Mucosa of descending colon (tissue), 3 donors: ENCODE measurements around the gene PROZ. TPM values are rescaled to one million over a fixed set of nuclear protein-coding genes. Genes with fewer than 3 reads are reported as not detected.

Experiments
- ATAC-seq: fragments of 200-7000 bp; cut with Tn5 transposase; one replicate; pipeline ENCODE4 v1.9.1; 2020; ENCODE audit warnings: mild to moderate bottlenecking, moderate library complexity
- DNase-seq, 3 donors: peaks; one replicate each; pipeline ENCODE4 v3.0.0-alpha.2; 2020
- H3K36me3 ChIP-seq: fragments of 200-600 bp; one replicate; pipeline ENCODE4 v1.8.0; 2021; ENCODE audit warnings: low read depth, mild to moderate bottlenecking
- H3K4me1 ChIP-seq: fragments of 200-600 bp; one replicate; pipeline ENCODE4 v1.8.0; 2021; ENCODE audit warnings: low read depth, mild to moderate bottlenecking
- H3K4me3 ChIP-seq: fragments of 200-600 bp; one replicate; pipeline ENCODE4 v1.8.0; 2021; ENCODE audit warnings: mild to moderate bottlenecking
- H3K9me3 ChIP-seq: fragments of 200-600 bp; one replicate; pipeline ENCODE4 v1.8.0; 2021; ENCODE audit warnings: mild to moderate bottlenecking
- intact Hi-C, 2 donors: fragments of 100-400 bp; cut with DNase I in 1 of 2; cut with micrococcal nuclease in 1 of 2; formaldehyde crosslinking; loops; one replicate each; pipeline versions ENCODE4 v1.11.0 to v1.11.1; 2022; cut with DNase I, micrococcal nuclease
- total RNA-seq, 3 donors: library from RNA; stranded (reverse); fragmentation: NEBNext Ultra II Directional in 2 of 3; extraction: Animal tissue kit (Norgen Biotek cat#: 25700) in 2 of 3; gene quantifications; one replicate each; pipeline versions ENCODE4 v1.2.1 to v1.2.4, GENCODE V29; 2021 to 2023
- TF ChIP-seq, protein P1 (sequence below): fragments of 200-600 bp; IDR thresholded peaks from one replicate; pipeline ENCODE4 v1.8.0; 2022; ENCODE audit warnings: antibody characterized with exemption, mild to moderate bottlenecking
- donor health status: DM: no; HTN: no; CAD: no; lungs with moderate emphysema.
- donor health status: DM: no; HTN: no; CAD: no.
- donor health status: DM: no; HTN: yes; CAD: no.

Gene PROZ
- total RNA-seq, 3 donors from 2014 or later: not detected

DNA sequence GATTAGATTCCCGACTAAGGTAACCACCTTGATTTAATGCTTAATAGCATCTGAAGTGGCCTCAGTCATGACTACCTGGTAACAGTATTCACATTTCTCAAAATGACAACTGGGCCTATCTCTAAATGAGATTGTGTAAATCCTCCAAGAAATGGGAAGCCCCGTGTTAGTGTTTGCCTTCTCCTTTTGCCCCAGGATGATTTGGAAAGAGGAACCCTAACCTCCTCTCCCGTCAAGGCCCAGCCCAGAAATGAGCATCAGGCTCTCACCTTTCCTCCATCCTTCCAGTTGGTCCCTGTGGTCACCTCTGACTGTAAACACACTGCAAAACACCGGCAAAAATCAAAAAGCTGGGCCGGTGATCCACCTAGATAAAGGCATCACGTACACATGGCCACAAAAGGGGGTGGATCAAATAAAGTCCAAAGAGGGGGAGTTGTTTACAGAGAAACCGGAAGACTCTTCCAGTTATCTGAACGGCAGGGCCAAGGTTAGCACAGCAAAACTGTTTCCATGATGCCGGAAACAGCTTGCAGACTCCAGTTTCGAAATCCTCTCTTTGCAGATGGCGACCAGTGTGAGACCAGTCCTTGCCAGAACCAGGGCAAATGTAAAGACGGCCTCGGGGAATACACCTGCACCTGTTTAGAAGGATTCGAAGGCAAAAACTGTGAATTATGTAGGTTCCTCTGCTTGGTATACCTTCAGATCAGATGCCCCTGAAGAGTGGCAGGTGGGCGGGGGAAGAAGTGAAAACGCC is 19.5 kb upstream of the PROZ start:
- DNase-seq (no peak), ATAC-seq (no peak)
- TF ChIP-seq, protein P1, sequence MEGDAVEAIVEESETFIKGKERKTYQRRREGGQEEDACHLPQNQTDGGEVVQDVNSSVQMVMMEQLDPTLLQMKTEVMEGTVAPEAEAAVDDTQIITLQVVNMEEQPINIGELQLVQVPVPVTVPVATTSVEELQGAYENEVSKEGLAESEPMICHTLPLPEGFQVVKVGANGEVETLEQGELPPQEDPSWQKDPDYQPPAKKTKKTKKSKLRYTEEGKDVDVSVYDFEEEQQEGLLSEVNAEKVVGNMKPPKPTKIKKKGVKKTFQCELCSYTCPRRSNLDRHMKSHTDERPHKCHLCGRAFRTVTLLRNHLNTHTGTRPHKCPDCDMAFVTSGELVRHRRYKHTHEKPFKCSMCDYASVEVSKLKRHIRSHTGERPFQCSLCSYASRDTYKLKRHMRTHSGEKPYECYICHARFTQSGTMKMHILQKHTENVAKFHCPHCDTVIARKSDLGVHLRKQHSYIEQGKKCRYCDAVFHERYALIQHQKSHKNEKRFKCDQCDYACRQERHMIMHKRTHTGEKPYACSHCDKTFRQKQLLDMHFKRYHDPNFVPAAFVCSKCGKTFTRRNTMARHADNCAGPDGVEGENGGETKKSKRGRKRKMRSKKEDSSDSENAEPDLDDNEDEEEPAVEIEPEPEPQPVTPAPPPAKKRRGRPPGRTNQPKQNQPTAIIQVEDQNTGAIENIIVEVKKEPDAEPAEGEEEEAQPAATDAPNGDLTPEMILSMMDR: no peak
- Histone ChIP-seq H3K36me3 (no peaks in the 10 kb centered on the region), H3K4me1 (no peaks in the 10 kb centered on the region), H3K4me3 (no peak overlapping the region), H3K9me3 (no peaks in the 10 kb centered on the region)
- intact Hi-C loops: no loop called here

DNA sequence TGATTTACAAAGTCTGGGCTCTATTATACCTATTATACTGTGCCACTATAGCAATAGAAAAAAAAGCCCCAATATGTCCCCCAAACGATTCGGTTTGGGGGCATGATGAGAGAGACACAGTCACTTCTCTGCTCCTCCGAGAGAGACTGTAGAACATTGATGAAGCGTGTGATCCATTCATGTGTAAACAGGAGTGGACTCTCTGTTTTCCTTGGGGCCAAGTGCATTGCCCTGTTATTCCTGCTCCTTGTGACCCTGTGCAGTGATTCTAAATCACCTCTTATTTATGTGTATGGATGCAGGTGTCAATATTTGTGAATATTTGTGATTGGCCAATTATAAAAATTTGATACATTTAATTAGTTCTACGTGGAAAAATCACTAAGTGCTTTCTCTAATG is 18.9 kb upstream of the PROZ start:
- H3K4me1 ChIP-seq: no peaks in the 10 kb centered on the region
- TF ChIP-seq, protein P1: no peak
- H3K4me3 ChIP-seq: no peak overlapping the region
- intact Hi-C loops: no loop called here
- no peaks in the 10 kb centered on the region for H3K36me3 ChIP-seq
- ATAC-seq (no peak), DNase-seq (no peak)
- H3K9me3 ChIP-seq: no peaks in the 10 kb centered on the region

- TF ChIP-seq, protein P1: no peak
- Histone ChIP-seq H3K36me3 (no peaks in the 10 kb centered on the region), H3K4me1 (no peaks in the 10 kb centered on the region), H3K9me3 (no peaks in the 10 kb centered on the region), H3K4me3 (no peak overlapping the region)
- DNase-seq (no peak), ATAC-seq (no peak)
- intact Hi-C loops: no loop called here
These were observed 17.5 kb upstream of the PROZ start for GRCh38 chr13:113140677-113141600.

DNA sequence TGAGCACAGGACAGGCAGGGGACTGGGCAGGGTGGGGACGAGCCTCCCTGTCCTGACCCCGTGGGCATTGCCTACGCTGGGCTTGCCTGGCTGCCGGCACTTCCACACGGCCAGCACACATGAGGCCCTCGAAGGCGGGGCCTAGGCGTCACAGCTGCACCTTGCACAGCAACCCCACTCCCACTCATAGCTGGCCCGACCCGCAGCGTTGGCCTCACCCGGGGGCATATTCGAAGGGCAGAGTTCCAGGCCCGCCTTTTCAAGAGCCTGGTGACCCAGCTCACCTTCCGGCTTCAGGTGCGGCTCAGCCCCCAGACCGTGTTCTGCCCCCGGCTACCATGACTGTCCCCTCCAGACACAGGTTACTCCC is 16.9 kb upstream of the PROZ start:
- TF ChIP-seq, protein P1: no peak
- Histone ChIP-seq H3K36me3 (no peaks in the 10 kb centered on the region), H3K9me3 (no peaks in the 10 kb centered on the region), H3K4me3 (no peak overlapping the region), H3K4me1 (no peaks in the 10 kb centered on the region)
- ATAC-seq (no peak), DNase-seq (no peak)
- intact Hi-C loops: no loop called here

DNA sequence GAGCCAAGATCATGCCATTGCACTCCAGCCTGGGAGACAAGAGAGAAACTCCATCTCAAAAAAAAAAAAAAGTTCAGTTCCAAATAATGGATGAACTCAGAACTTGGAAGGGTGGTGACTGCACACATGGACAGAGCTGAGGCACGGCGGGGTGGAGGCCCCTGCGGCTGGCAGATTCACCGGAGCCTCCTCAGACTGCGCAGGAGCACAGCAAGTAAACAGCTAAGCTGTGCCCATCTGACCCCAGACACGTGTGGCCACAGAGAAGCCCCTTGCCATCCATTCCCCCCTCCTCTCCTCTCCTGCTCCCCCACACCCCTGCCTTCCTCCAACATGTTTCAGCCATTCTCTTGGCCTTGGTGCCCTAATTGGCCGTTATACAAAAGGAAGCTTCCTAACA is 15.6 kb upstream of the PROZ start:
- intact Hi-C loops: no loop called here
- no peak for ATAC-seq
- no peak for DNase-seq
- H3K9me3 ChIP-seq: no peaks in the 10 kb centered on the region
- H3K4me1 ChIP-seq: no peaks in the 10 kb centered on the region
- TF ChIP-seq, protein P1: no peak
- H3K4me3 ChIP-seq: no peak overlapping the region
- no peaks in the 10 kb centered on the region for H3K36me3 ChIP-seq
